GM12878 (cell line): ENCODE results near the gene MAD2L2. TPM values are rescaled to one million over a fixed set of nuclear protein-coding genes. Genes with fewer than 3 reads are reported as not detected.

ENCODE experiments used
- ATAC-seq: fragments of 200-7000 bp; cut with Tn5 transposase; 3 replicates; pipeline ENCODE4 v1.9.1; 2020; ENCODE audit warnings: mild to moderate bottlenecking, moderate library complexity
- BruUV-seq: library from RNA; stranded (reverse); fragments of 400-500 nt; replicated peaks from 2 replicates; lab custom pipeline; 2021; lab: Mats Ljungman, UMichigan
- CTCF ChIA-PET: fragments of 300-600 bp; sonication (Branson Sonifier 250); formaldehyde crosslinking; extraction: SDS; loops from one replicate; lab custom pipeline; 2021; ENCODE audit warnings: inconsistent platforms; lab: Yijun Ruan, JAX
- POLR2A ChIA-PET: fragments of 350-600 bp; formaldehyde crosslinking; extraction: SDS; loops from one replicate; lab custom pipeline; 2021; ENCODE audit warnings: inconsistent platforms; lab: Charles Lee
- RAD21 ChIA-PET: fragments of 300-600 bp; sonication (Branson Sonifier 250); formaldehyde crosslinking; loops from one replicate; lab custom pipeline; 2023; ENCODE audit warnings: antibody characterized with exemption; ENCODE audit not compliant: unreplicated experiment; lab: Charles Lee
- SMC1A ChIA-PET: fragments of 300-600 bp; sonication (Branson Sonifier 250); formaldehyde crosslinking; loops from one replicate; lab custom pipeline; 2023; ENCODE audit not compliant: unreplicated experiment, uncharacterized antibody; lab: Charles Lee
- DNase-seq: peaks from one replicate; pipeline ENCODE4 v3.0.0-alpha.2; 2011; ENCODE audit warnings: low read depth, low spot score
- FAIRE-seq: peaks from 3 replicates; lab custom pipeline; 2011; peaks lifted over from hg19 to GRCh38; lab: Jason Lieb, UNC
- H2AFZ ChIP-seq: 2 replicates; pipeline ENCODE4 v1.6.0; 2011; ENCODE audit warnings: low read depth, low read length, control low read depth; ENCODE audit not compliant: control insufficient read depth
- H3K27ac ChIP-seq: 2 replicates; pipeline ENCODE4 v1.5.1; 2011; ENCODE audit warnings: control low read depth; ENCODE audit not compliant: control insufficient read depth, insufficient read depth
- H3K27me3 ChIP-seq, 2 experiments: replicated peaks in 1 of 2; 2 replicates each; pipeline versions ENCODE4 v1.6.0 to v1.6.1; 2011; ENCODE audit warnings: low read length in 1 of 2; ENCODE audit not compliant: control insufficient read depth in 2 of 2, insufficient read depth in 2 of 2
- H3K36me3 ChIP-seq, 2 experiments: 2 replicates each; pipeline ENCODE4 v1.5.1; 2011; ENCODE audit warnings: low read length in 1 of 2; ENCODE audit not compliant: control insufficient read depth in 2 of 2, insufficient read depth in 2 of 2
- H3K4me1 ChIP-seq: 2 replicates; pipeline ENCODE4 v1.6.1; 2011; ENCODE audit warnings: mild to moderate bottlenecking, low read length, moderate library complexity, mixed read lengths; ENCODE audit not compliant: control insufficient read depth, insufficient read depth
- H3K4me2 ChIP-seq: 2 replicates; pipeline ENCODE4 v1.6.0; 2011; ENCODE audit warnings: control low read depth; ENCODE audit not compliant: control insufficient read depth, insufficient read depth
- H3K4me3 ChIP-seq: fragments of 200-600 bp; sonication (generic); 2 replicates; pipeline ENCODE4 v1.5.1; 2016
- H3K79me2 ChIP-seq: 2 replicates; pipeline ENCODE4 v1.6.0; 2011; ENCODE audit warnings: low read length; ENCODE audit not compliant: control insufficient read depth, insufficient read depth
- H3K9ac ChIP-seq: 2 replicates; pipeline ENCODE4 v1.8.0; 2011; ENCODE audit warnings: low read length, control low read depth, mixed read lengths; ENCODE audit not compliant: control insufficient read depth, insufficient read depth
- H3K9me3 ChIP-seq: replicated peaks from 3 replicates; pipeline ENCODE4 v1.5.1; 2011; ENCODE audit warnings: mild to moderate bottlenecking, low read length; ENCODE audit not compliant: control insufficient read depth, insufficient read depth
- H4K20me1 ChIP-seq: 2 replicates; pipeline ENCODE4 v1.6.0; 2011; ENCODE audit not compliant: control insufficient read depth, insufficient read depth
- BCL11A ChIP-seq: IDR thresholded peaks from 2 replicates; pipeline ENCODE4 v1.6.1; 2011; ENCODE audit warnings: low read depth, low read length
- CBX3 ChIP-seq: fragments of 200-600 bp; sonication (generic); IDR thresholded peaks from 2 replicates; pipeline ENCODE4 v1.6.1; 2016; ENCODE audit warnings: low read depth, borderline replicate concordance
- E2F4 ChIP-seq: IDR thresholded peaks from 2 replicates; pipeline ENCODE4 v1.6.1; 2012; ENCODE audit warnings: low read depth, low read length, improper control_type of control experiment
- EP300 ChIP-seq, 2 experiments: fragments of 150-350 bp in 1 of 2; IDR thresholded peaks; 2 replicates each; pipeline ENCODE4 v1.6.1; 2011 to 2012; ENCODE audit warnings: low read depth in 2 of 2, low read length in 2 of 2, borderline replicate concordance in 1 of 2, improper control_type of control experiment in 1 of 2, inconsistent platforms in 1 of 2; ENCODE audit not compliant: control insufficient read depth in 1 of 2
- FOS ChIP-seq: IDR thresholded peaks from 3 replicates; pipeline ENCODE4 v1.6.1; 2011; ENCODE audit warnings: borderline replicate concordance; ENCODE audit not compliant: insufficient read length; ENCODE audit errors: extremely low read depth
- FOXK2 ChIP-seq: fragments of 450-650 bp; IDR thresholded peaks from 2 replicates; pipeline ENCODE4 v1.6.1; 2017; ENCODE audit warnings: mild to moderate bottlenecking, moderate library complexity
- KLF5 ChIP-seq: fragments of 450-650 bp; IDR thresholded peaks from 2 replicates; pipeline ENCODE4 v1.6.1; 2014; ENCODE audit warnings: mild to moderate bottlenecking; ENCODE audit not compliant: partially characterized antibody
- MAX ChIP-seq: IDR thresholded peaks from 2 replicates; pipeline ENCODE4 v1.6.1; 2012; ENCODE audit warnings: low read depth, low read length, improper control_type of control experiment
- SRF ChIP-seq, 2 experiments: IDR thresholded peaks; 2 replicates each; pipeline ENCODE4 v1.6.1; 2011; ENCODE audit warnings: low read depth in 2 of 2, low read length in 2 of 2, mild to moderate bottlenecking in 1 of 2, moderate library complexity in 1 of 2
- SUZ12 ChIP-seq: fragments of 200-600 bp; sonication (generic); IDR thresholded peaks from one replicate; pipeline ENCODE4 v1.6.1; 2018; ENCODE audit warnings: antibody characterized with exemption, mild to moderate bottlenecking; ENCODE audit not compliant: unreplicated experiment
- YY1 ChIP-seq: IDR thresholded peaks from 2 replicates; pipeline ENCODE4 v1.6.1; 2011; ENCODE audit warnings: low read depth, mild to moderate bottlenecking, low read length
- WGBS: methylation state at CpG from one replicate; pipeline ENCODE4 v1.1.6; 2016; ENCODE audit warnings: low lambda C conversion rate; ENCODE audit not compliant: insufficient replicate concordance, insufficient coverage; ENCODE audit errors: missing lambda C conversion rate; 5-methylcytosine and 5-hydroxymethylcytosine counted together
- in situ Hi-C: fragments of 300-500 bp; cut with MboI; formaldehyde crosslinking; loops from 9 replicates; pipeline ENCODE4 v1.14.3; 2018; ENCODE audit warnings: mixed read lengths
- intact Hi-C: fragments of 100-400 bp; cut with micrococcal nuclease; formaldehyde crosslinking; loops from one replicate; pipeline ENCODE4 v1.14.2; 2022; ENCODE audit not compliant: unreplicated experiment
- polyA plus RNA-seq, 11 experiments: library from polyadenylated mRNA; depleted of rRNA in 4 of 11; unstranded in 6 of 11; stranded (reverse) in 5 of 11; fragments of >200 nt; fragmentation: Nextera tagmentation in 4 of 11; fragmentation: Illumina TruSeq in 1 of 11; extraction: Ambion mirVana in 4 of 11; extraction: Trizol in 1 of 11; gene quantifications; 1 replicate in 1 of 11; 2 replicates in 10 of 11; pipeline versions ENCODE4 v1.2.1 to v1.2.3, GENCODE V29; 2011 to 2016; ENCODE audit warnings: inconsistent platforms in 2 of 11, missing spikeins in 2 of 11, low read depth in 1 of 11
- total RNA-seq, 4 experiments: library from RNA; depleted of rRNA in 3 of 4; stranded (reverse); fragments of >200 nt in 3 of 4; fragmentation: Illumina TruSeq in 1 of 4; extraction: Trizol in 1 of 4; gene quantifications; 2 replicates each; pipeline versions ENCODE4 v1.2.1 to v1.2.3, GENCODE V29; 2013 to 2021
- TF ChIP-seq, protein P1 (sequence below): fragments of 450-650 bp; IDR thresholded peaks from 2 replicates; pipeline ENCODE4 v1.6.1; 2018; ENCODE audit warnings: borderline replicate concordance, mild to moderate bottlenecking; ENCODE audit not compliant: partially characterized antibody
- TF ChIP-seq, protein P2 (sequence below): fragments of 450-650 bp; formaldehyde crosslinking; IDR thresholded peaks from 2 replicates; pipeline ENCODE4 v1.4.0; 2022; ENCODE audit warnings: mild to moderate bottlenecking, moderate library complexity
- TF ChIP-seq, protein P3 (sequence below): IDR thresholded peaks from 2 replicates; pipeline ENCODE4 v1.6.1; 2011; ENCODE audit warnings: low read depth, mild to moderate bottlenecking, low read length, moderate library complexity, borderline replicate concordance; ENCODE audit errors: extremely low read depth

Gene MAD2L2
- total and polyA plus RNA-seq, 10 of the 15 experiments (the other 5 are each of a cell fraction or from before 2014, with no cell fraction given): 3.5 to 95.0 (median 53.2) TPM

DNA sequence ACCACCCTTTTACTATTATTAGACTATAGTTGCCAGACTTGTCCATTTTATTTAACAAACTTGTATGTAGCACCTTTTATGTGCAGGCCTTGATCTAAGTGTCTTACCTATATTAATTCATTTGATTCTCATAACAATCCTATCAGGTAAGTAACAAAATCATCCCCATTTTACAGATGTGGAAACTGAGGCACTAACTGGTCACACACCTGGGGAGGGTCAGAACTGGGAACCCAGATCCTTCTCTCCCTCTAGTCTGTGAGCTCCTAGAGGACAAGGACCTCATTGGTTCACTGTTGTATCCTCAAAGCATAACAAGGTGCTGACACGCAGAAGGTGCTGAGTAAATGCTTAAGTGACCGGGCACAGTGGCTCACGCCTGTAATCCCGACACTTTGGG, 41.6 kb downstream of the MAD2L2 start:
- Histone ChIP-seq H3K4me2 (no peak overlapping the region), H3K9me3 (no peaks in the 10 kb centered on the region), H3K4me1 (no peaks in the 10 kb centered on the region), H3K79me2 (no peaks in the 10 kb centered on the region), H2AFZ (no peak overlapping the region), H3K27ac (no peak overlapping the region), H3K36me3 (no peaks in the 10 kb centered on the region), H3K27me3 (no peaks in the 10 kb centered on the region; a peak in 1 of 4 replicates), H3K9ac (no peak overlapping the region), H4K20me1 (no peaks in the 10 kb centered on the region), H3K4me3 (no peak overlapping the region)
- WGBS: 51% methylated on average over 4 of the region's 4 CpGs
- no peak for TF ChIP-seq SUZ12
- no peak for TF ChIP-seq FOXK2
- TF ChIP-seq, protein P1, sequence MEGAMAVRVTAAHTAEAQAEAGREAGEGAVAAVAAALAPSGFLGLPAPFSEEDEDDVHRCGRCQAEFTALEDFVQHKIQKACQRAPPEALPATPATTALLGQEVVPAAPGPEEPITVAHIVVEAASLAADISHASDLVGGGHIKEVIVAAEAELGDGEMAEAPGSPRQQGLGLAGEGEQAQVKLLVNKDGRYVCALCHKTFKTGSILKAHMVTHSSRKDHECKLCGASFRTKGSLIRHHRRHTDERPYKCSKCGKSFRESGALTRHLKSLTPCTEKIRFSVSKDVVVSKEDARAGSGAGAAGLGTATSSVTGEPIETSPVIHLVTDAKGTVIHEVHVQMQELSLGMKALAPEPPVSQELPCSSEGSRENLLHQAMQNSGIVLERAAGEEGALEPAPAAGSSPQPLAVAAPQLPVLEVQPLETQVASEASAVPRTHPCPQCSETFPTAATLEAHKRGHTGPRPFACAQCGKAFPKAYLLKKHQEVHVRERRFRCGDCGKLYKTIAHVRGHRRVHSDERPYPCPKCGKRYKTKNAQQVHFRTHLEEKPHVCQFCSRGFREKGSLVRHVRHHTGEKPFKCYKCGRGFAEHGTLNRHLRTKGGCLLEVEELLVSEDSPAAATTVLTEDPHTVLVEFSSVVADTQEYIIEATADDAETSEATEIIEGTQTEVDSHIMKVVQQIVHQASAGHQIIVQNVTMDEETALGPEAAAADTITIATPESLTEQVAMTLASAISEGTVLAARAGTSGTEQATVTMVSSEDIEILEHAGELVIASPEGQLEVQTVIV: no peak
- TF ChIP-seq, protein P2, sequence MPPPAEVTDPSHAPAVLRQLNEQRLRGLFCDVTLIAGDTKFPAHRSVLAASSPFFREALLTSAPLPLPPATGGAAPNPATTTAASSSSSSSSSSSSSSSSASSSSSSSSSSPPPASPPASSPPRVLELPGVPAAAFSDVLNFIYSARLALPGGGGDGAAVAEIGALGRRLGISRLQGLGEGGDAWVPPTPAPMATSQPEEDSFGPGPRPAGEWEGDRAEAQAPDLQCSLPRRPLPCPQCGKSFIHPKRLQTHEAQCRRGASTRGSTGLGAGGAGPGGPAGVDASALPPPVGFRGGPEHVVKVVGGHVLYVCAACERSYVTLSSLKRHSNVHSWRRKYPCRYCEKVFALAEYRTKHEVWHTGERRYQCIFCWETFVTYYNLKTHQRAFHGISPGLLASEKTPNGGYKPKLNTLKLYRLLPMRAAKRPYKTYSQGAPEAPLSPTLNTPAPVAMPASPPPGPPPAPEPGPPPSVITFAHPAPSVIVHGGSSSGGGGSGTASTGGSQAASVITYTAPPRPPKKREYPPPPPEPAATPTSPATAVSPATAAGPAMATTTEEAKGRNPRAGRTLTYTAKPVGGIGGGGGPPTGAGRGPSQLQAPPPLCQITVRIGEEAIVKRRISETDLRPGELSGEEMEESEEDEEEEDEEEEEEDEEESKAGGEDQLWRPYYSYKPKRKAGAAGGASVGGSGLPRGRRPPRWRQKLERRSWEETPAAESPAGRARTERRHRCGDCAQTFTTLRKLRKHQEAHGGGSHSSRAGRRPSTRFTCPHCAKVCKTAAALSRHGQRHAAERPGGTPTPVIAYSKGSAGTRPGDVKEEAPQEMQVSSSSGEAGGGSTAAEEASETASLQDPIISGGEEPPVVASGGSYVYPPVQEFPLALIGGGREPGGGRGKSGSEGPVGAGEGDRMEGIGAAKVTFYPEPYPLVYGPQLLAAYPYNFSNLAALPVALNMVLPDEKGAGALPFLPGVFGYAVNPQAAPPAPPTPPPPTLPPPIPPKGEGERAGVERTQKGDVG: no peak
- TF ChIP-seq KLF5: no peak
- no peak for TF ChIP-seq YY1
- TF ChIP-seq BCL11A: no peak
- TF ChIP-seq MAX: no peak
- TF ChIP-seq FOS: no peak
- no peak for TF ChIP-seq E2F4
- TF ChIP-seq, protein P3, sequence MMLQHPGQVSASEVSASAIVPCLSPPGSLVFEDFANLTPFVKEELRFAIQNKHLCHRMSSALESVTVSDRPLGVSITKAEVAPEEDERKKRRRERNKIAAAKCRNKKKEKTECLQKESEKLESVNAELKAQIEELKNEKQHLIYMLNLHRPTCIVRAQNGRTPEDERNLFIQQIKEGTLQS: no peak
- TF ChIP-seq SRF (IDR thresholded peaks at IDR 0.05; ENCODE audit: low read depth in 2 of 2, low read length in 2 of 2): no peak
- no peak for TF ChIP-seq CBX3
- no peak for TF ChIP-seq EP300 (IDR thresholded peaks at IDR 0.05; ENCODE audit: borderline replicate concordance in 1 of 2, control insufficient read depth in 1 of 2, low read depth in 2 of 2, low read length in 2 of 2)
- no peak for FAIRE-seq
- ChIA-PET SMC1A (interaction anchor here (1.0 kb wide), 1 partner anchor 602 kb away, joined by 3 read pairs; no protein-coding TSS in a partner anchor), CTCF (no interaction called here), RAD21 (no interaction called here), POLR2A (no interaction called here)
- no peak for DNase-seq
- in situ Hi-C loops: no loop called here
- no peak for ATAC-seq
- no TSS peak for BruUV-seq
- intact Hi-C loops: no loop called here
